OCI-LY7 (cell line): Measurements from ENCODE around the gene KCNAB2.

ENCODE experiments used
- CTCF ChIP-seq: fragments of 200-600 bp; sonication (generic); conservative IDR thresholded peaks from 2 replicates; pipeline ENCODE4 v1.5.1; 2014; ENCODE audit warnings: mild to moderate bottlenecking, antibody characterized with exemption, low read length, moderate library complexity, mixed read lengths
- EZH2phosphoT487 ChIP-seq: fragments of 200-600 bp; sonication (generic); IDR thresholded peaks from 2 replicates; pipeline ENCODE4 v1.6.1; 2018; ENCODE audit warnings: low read depth, borderline replicate concordance, mild to moderate bottlenecking, mixed run types, antibody characterized with exemption, low read length, moderate library complexity, mixed read lengths

- no peak for TF ChIP-seq CTCF
- no peak for TF ChIP-seq EZH2phosphoT487
These were observed 22.4 kb downstream of the KCNAB2 start for GRCh38 chr1:6068073-6068472.
